ENCODE measurements around the gene GSTM1.

Gene GSTM1

GRCh38 chr1:109687641-109688499 is at the start of gene GSTM1:
TSS of gene GSTM1 (plus strand) at chr1:109687817. CDS start at chr1:109687874, 57 bp downstream.
- in situ Hi-C loops (cut with HindIII; ENCODE audit: low pct_ligation_motif_present, low pct_unique_long_range_greater_than_20kb, low sequenced_read_pairs) = no loop called here
- no peak for DNase-seq

GRCh38 chr1:109639063-109639840 is 48.4 kb upstream of the GSTM1 start:
- no peak for DNase-seq
- in situ Hi-C loops (cut with HindIII; ENCODE audit: low pct_ligation_motif_present, low pct_unique_long_range_greater_than_20kb, low sequenced_read_pairs) = no loop called here

- in situ Hi-C loops (cut with HindIII; ENCODE audit: low pct_ligation_motif_present, low pct_unique_long_range_greater_than_20kb, low sequenced_read_pairs) = no loop called here
These were observed 47.8 kb upstream of the GSTM1 start for GRCh38 chr1:109639841-109640184.

DNA sequence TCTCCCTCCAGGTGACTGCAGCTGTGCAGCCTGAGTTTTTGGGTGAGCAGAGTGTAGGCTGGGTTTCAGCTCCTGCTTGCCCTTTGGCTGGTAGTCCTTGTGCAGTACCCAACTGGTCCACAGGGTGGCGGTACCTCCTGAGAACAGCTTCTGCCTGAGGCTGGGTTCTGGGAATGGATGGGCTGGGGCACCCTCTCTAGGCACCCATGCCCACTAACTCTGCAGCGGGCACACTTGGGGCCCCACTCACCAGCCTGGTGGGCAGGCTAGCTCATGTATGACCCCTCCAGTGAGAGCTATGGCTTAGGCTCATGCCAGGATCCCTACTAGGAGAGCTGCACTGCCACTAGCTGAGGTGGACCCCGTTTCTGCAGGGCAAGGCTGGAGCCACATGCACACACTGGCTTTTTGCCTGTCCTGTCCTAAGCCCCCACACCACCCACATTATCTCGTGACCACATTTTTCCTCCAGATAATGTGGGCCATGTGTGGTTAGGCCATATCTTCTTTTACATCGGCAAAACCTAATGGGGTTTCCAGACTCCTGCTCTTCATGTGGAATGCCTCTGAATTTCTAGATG is 47.2 kb upstream of the GSTM1 start:
- in situ Hi-C loops (cut with HindIII; ENCODE audit: low pct_ligation_motif_present, low pct_unique_long_range_greater_than_20kb, low sequenced_read_pairs) = no loop called here
- DNase-seq = peak; percentile 65

More at GRCh38 chr1:109639841-109640184, 47.8 kb upstream of the GSTM1 start:
- no peak for DNase-seq

DNA sequence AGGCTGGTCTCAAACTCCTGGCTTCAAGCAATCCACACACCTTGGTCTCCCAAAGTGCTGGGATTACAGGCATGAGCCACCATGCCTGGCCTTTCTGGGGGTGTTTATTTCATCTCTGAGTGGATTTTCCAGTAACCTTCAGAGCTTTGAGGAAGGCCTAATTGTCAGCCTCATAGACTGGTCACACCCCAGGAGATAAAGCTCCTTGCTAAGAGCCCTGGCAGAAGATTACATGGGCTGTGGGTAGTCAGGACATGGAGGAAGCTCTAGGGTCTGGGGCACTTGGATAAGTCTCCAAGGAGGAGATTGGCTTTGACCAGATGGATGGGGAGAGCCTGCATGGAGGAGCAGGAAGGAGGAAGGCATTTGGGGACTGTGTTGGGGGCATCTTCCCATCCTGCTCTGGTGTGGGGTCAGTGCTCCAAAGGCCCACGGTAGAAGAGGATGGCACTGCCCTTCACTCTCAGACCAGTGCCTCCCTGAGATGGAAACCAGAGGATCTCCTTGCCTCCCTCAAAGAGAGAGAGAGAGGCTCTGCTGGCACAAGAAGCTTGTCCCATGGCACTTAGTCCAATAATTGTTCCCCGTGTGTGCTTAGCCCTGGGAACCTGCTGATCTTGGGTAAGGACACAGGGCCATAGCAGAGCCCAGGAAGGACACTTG is 46.4 kb upstream of the GSTM1 start:
- in situ Hi-C loops (cut with HindIII; ENCODE audit: low pct_ligation_motif_present, low pct_unique_long_range_greater_than_20kb, low sequenced_read_pairs) = no loop called here
- no peak for DNase-seq

- in situ Hi-C loops (cut with HindIII; ENCODE audit: low pct_ligation_motif_present, low pct_unique_long_range_greater_than_20kb, low sequenced_read_pairs) = no loop called here
- no peak for DNase-seq
These were observed 45.8 kb upstream of the GSTM1 start for GRCh38 chr1:109641861-109642260.

- DNase-seq = no peak
- in situ Hi-C loops (cut with HindIII; ENCODE audit: low pct_ligation_motif_present, low pct_unique_long_range_greater_than_20kb, low sequenced_read_pairs) = no loop called here
These were observed 45.0 kb upstream of the GSTM1 start for GRCh38 chr1:109642626-109643025.

- in situ Hi-C loops (cut with HindIII; ENCODE audit: low pct_ligation_motif_present, low pct_unique_long_range_greater_than_20kb, low sequenced_read_pairs) = no loop called here
- peak; percentile 75 for DNase-seq
These were observed 44.0 kb upstream of the GSTM1 start for GRCh38 chr1:109643385-109644230.

DNA sequence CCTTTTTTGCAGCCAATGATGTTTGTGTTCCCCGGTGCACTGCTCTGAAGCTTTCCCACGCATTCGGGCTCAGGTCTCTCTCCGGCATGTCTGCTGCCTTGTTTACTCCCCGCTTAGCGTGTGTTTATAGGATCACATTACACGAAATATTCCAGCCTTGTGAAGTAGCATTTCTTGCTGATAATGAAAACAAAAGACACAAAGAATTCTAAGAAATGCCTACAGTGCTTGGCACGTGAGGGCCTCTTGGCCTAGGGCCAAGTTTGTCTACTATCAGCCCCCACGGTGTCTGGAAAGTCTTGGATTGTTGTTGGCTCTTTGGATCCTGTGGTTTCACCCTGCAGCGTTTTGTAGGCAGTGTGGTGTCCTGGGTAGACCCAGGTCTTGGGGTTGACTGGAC is 42.9 kb upstream of the GSTM1 start:
- in situ Hi-C loops (cut with HindIII; ENCODE audit: low pct_ligation_motif_present, low pct_unique_long_range_greater_than_20kb, low sequenced_read_pairs) = no loop called here
- DNase-seq = no peak

DNA sequence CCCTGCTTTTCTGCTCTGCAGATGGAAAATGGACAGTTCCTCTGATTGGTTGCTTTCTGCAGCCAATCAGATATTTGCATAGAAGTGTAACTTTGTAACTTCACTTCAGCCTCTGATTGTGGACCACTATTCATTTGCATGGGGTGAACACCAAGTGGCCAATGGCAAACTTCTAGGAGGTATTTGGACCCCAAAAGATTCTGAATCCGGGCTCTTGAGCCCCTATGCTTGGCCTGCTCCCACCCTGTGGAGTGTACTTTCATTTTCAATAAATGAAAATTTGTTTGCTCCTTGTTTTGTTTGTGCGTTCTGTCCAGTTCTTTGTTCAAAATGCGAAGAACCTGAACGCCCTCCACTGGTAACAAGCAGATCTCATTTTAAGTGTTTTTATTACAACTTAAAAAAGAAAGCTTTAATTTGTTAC is 38.1 kb upstream of the GSTM1 start:
- in situ Hi-C loops (cut with HindIII; ENCODE audit: low pct_ligation_motif_present, low pct_unique_long_range_greater_than_20kb, low sequenced_read_pairs) = no loop called here
- DNase-seq = peak; percentile 18

GRCh38 chr1:109650609-109651008 is 37.0 kb upstream of the GSTM1 start:
- no peak for DNase-seq
- in situ Hi-C loops (cut with HindIII; ENCODE audit: low pct_ligation_motif_present, low pct_unique_long_range_greater_than_20kb, low sequenced_read_pairs) = no loop called here

GRCh38 chr1:109652402-109652801 is 35.2 kb upstream of the GSTM1 start:
- DNase-seq = no peak
- in situ Hi-C loops (cut with HindIII; ENCODE audit: low pct_ligation_motif_present, low pct_unique_long_range_greater_than_20kb, low sequenced_read_pairs) = no loop called here

DNA sequence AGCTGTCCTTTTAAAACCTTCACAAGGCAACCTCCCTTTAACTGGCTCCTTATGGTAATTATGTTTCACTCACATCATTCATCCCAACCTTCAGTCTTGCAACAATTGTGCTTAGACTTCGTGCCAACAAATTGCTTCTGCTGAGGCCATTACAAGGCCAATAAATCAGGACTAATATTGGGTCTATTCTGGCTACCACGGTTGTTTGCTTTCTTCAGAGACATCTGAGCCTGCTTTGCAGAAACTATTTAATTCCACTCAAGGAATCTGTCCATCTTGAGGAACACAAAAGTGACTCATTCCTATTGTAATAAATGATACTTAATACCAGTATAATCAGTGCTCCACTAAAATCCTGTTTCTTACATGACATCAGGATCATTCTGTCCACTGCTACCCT is 34.3 kb upstream of the GSTM1 start:
- no peak for DNase-seq
- in situ Hi-C loops (cut with HindIII; ENCODE audit: low pct_ligation_motif_present, low pct_unique_long_range_greater_than_20kb, low sequenced_read_pairs) = no loop called here

DNA sequence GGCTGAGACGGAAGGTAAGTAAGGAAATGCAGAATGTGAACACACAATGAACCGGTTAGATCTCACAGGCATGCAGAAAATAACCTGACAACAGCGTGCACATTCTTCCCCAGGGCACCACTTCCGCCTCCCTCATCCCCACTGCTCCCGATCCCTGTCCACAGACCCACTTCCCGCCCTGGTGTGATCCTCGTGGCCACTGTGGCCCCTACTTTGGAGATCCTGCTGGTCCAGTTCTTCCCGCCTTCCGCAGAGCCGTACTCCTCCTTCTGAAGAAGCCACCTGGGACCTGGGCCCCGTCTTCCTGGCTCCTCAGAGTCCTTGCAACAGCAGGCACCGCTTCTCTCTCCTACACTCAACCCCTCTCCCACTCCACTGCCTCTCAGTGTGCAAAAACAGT is 33.1 kb upstream of the GSTM1 start:
- in situ Hi-C loops (cut with HindIII; ENCODE audit: low pct_ligation_motif_present, low pct_unique_long_range_greater_than_20kb, low sequenced_read_pairs) = no loop called here
- DNase-seq = no peak

- DNase-seq = peak; percentile 72
- in situ Hi-C loops (cut with HindIII; ENCODE audit: low pct_ligation_motif_present, low pct_unique_long_range_greater_than_20kb, low sequenced_read_pairs) = no loop called here
These were observed 31.8 kb upstream of the GSTM1 start, which contains the start of gene GSTM4 for GRCh38 chr1:109655615-109656519. TSS of gene GSTM4 (plus strand) at chr1:109656099. CDS start at chr1:109656390, 291 bp downstream.

GRCh38 chr1:109657395-109657794 is 30.2 kb upstream of the GSTM1 start:
- no peak for DNase-seq
- in situ Hi-C loops (cut with HindIII; ENCODE audit: low pct_ligation_motif_present, low pct_unique_long_range_greater_than_20kb, low sequenced_read_pairs) = no loop called here

GRCh38 chr1:109657970-109658369 is 29.6 kb upstream of the GSTM1 start:
- in situ Hi-C loops (cut with HindIII; ENCODE audit: low pct_ligation_motif_present, low pct_unique_long_range_greater_than_20kb, low sequenced_read_pairs) = no loop called here
- DNase-seq = no peak

Data from ACHN (cell line).